ENCODE results near the gene SCAPER. TPM values are rescaled to one million over a fixed set of nuclear protein-coding genes. Genes with fewer than 3 reads are reported as not detected.

Gene SCAPER
- total RNA-seq, 1 experiment from 2014 or later = 10.3 TPM

DNA sequence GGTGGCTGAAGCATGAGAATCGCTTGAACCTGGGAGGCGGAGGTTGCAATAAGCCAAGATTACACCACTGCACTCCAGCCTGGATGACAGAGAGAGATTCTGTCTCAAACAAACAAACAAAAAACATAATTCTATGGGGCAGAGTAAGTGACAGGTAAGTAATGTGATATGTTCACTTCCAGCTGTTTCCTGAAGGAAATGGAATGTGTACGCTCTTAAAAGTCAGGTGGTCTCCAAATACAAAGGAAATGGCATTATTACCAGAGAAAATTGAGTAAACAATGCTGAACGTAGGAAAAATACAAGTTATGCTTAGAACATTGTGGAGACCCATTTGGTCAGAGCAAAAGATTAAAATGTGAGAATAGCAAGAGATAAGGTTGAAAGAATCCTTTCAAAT lies 278.5 kb downstream of the SCAPER start (continued):
- TF ChIP-seq, protein P1, sequence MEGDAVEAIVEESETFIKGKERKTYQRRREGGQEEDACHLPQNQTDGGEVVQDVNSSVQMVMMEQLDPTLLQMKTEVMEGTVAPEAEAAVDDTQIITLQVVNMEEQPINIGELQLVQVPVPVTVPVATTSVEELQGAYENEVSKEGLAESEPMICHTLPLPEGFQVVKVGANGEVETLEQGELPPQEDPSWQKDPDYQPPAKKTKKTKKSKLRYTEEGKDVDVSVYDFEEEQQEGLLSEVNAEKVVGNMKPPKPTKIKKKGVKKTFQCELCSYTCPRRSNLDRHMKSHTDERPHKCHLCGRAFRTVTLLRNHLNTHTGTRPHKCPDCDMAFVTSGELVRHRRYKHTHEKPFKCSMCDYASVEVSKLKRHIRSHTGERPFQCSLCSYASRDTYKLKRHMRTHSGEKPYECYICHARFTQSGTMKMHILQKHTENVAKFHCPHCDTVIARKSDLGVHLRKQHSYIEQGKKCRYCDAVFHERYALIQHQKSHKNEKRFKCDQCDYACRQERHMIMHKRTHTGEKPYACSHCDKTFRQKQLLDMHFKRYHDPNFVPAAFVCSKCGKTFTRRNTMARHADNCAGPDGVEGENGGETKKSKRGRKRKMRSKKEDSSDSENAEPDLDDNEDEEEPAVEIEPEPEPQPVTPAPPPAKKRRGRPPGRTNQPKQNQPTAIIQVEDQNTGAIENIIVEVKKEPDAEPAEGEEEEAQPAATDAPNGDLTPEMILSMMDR (IDR thresholded peaks at IDR 0.05) = no peak

- no peak for TF ChIP-seq ZNF532 (CRISPR knock-in tag; IDR thresholded peaks at IDR 0.05; ENCODE audit: borderline replicate concordance)
- TF ChIP-seq ZNF281 (CRISPR knock-in tag; IDR thresholded peaks at IDR 0.05) = no peak
- TF ChIP-seq MXD4 (CRISPR knock-in tag; IDR thresholded peaks at IDR 0.05; ENCODE audit: borderline replicate concordance) = no peak
- TF ChIP-seq, protein P1 (IDR thresholded peaks at IDR 0.05) = peak; percentile 31; the same call in 1 of the 2 replicates
- peaks cover 12% of the 10 kb centered on the region for H3K9me3 Mint-ChIP-seq
- CTCF ChIA-PET = interaction anchor here (0.7 to 0.8 kb wide), 2 partner anchors 17 to 218 kb away, joined by 3 read pairs; no protein-coding TSS in a partner anchor
- no peak overlapping the region for H3K4me3 Mint-ChIP-seq
- DNase-seq (ENCODE audit: low spot score) (peak; percentile 54), ATAC-seq (peak; percentile 90)
- no peaks in the 10 kb centered on the region for H3K27me3 Mint-ChIP-seq (ENCODE audit: low read depth)
- POLR2A ChIA-PET = no interaction called here
- H3K36me3 Mint-ChIP-seq = no peaks in the 10 kb centered on the region
- no peak overlapping the region for H3K27ac Mint-ChIP-seq
- H3K4me1 Mint-ChIP-seq = no peaks in the 10 kb centered on the region
Measured at GRCh38 chr15:76625267-76625666, 279.9 kb downstream of the SCAPER start.

- Mint-ChIP-seq H3K36me3 (peaks cover 9% of the 10 kb centered on the region), H3K27ac (no peak overlapping the region), H3K4me3 (no peak overlapping the region), H3K27me3 (ENCODE audit: low read depth) (no peaks in the 10 kb centered on the region), H3K9me3 (peaks cover 48% of the 10 kb centered on the region), H3K4me1 (no peaks in the 10 kb centered on the region)
- POLR2A ChIA-PET = no interaction called here
- DNase-seq (ENCODE audit: low spot score) (no peak), ATAC-seq (no peak)
- CTCF ChIA-PET = no interaction called here
- TF ChIP-seq SOX15 (CRISPR knock-in tag; IDR thresholded peaks at IDR 0.05) (no peak), AFF4 (CRISPR knock-in tag; IDR thresholded peaks at IDR 0.05; ENCODE audit: borderline replicate concordance) (no peak), TCF7 (CRISPR knock-in tag; IDR thresholded peaks at IDR 0.05; ENCODE audit: low read depth) (no peak), JAZF1 (CRISPR knock-in tag; IDR thresholded peaks at IDR 0.05) (no peak), ESRRA (CRISPR knock-in tag; IDR thresholded peaks at IDR 0.05; ENCODE audit: borderline replicate concordance) (no peak), PRDM15 (CRISPR knock-in tag; IDR thresholded peaks at IDR 0.05) (no peak), ZBTB21 (CRISPR knock-in tag; IDR thresholded peaks at IDR 0.05; ENCODE audit: borderline replicate concordance) (no peak), ZNF671 (CRISPR knock-in tag; IDR thresholded peaks at IDR 0.05) (no peak)
Measured at GRCh38 chr15:76614725-76615124, 290.4 kb downstream of the SCAPER start.

Measured in WTC11 (cell line).